HTR-8/SVneo (cell line): ENCODE results near the gene SULF2.

Experiments
- DNase-seq: peaks from one replicate; pipeline ENCODE4 v3.0.0; 2011; ENCODE audit warnings: low spot score, mixed read lengths; ENCODE audit not compliant: insufficient read length
- FAIRE-seq: peaks from 2 replicates; lab custom pipeline; 2011; peaks lifted over from hg19 to GRCh38; lab: Jason Lieb, UNC

Gene SULF2

DNA sequence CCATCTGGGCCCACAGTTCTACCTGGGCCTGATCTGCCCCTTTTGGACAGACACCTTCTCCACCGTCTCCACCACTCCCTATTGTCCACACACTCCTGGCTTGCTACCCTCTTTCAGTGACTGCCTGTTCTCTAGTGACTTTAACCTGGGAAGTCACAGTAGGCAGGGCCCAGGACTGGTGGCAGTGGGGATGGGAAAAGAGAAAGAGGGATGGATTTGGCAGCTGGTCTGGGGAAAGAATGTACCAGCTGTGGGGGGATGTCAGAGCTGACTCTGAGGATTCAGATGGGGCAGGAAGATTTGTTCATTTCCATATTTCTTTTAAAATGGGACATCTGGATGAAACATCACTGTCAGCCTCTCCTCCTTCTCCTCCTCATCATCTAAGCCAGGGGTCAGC, 85.5 kb downstream of the SULF2 start:
- DNase-seq (no peak), FAIRE-seq (no peak)

DNA sequence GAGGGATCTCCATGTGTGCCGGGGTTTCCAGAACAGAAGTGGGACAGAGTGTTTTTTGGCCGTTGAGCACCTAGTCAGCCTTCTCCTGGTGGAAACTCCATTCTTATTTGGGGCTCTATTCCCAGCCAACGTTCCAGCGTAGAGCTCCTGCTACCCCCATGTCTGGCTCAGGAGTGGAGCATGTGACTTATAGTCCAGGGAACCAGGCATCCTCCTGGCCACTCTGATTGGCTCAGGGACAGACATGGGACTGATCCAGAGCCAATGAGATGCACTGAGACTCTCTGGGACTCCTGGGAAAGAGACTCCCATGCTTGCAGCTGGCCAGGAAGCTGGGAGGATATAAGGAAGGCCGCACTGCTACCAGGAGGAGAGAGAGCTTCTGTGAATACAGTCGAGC, 87.1 kb downstream of the SULF2 start:
- FAIRE-seq (no peak), DNase-seq (no peak)

DNA sequence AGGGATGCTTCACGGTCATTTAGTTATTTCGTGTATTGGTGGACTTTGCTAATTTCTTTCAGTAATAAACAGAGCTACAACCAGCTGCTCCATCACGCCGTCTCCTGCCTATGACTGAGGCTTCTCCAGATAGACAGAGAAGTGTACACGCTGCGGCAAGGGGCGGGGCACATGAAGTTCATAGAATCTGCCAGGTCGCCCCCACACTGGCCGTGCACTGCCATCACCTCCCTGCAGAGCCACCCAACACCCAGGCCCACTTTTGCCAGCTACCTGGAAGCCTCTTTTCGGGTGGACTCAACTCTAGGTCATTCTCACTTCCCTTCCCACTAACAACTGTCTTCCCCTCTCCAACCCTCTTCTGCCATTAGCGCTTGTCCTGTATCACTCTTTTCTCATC, 88.4 kb downstream of the SULF2 start:
- FAIRE-seq (no peak), DNase-seq (no peak)

DNA sequence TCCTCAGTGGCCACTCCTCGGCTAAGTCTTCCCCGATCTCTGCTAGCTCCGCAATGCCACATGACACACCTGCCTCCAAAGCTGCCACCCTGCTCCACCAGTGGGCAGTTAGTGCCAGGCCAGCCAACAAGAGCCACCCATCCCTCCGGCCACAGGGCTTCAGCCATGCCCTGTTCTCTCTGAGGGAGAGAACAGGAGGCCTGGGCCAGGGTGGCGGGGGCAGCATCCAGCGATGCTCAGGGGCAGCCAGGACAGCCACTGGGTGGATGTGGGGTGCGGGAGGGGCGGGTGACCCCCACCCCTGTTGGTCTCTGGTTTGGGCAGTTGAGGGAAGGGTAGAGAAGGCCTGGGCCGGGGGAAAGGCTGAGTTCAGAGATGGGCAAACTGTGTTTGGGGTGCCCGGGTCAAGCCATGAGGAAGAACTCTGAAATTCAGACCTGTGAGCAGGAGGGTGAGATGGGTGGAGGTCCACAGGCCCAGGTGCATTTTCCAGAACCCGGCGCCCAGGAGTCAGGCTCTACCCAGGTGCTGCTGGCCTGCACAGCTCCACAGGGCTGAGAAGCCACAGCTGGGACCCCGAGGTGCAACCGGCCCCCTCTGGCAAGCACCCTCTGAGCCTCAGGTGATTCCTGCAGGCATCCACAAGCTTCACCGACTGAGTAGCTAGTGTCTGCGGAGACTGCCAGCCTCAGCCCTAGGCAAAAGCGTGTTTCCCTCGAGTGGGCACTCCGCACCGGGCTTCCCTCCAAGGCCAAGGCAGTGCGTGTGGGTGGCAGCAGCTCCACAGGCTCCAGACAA, 91.1 kb downstream of the SULF2 start:
- peak; percentile 72 for FAIRE-seq
- DNase-seq: no peak

DNA sequence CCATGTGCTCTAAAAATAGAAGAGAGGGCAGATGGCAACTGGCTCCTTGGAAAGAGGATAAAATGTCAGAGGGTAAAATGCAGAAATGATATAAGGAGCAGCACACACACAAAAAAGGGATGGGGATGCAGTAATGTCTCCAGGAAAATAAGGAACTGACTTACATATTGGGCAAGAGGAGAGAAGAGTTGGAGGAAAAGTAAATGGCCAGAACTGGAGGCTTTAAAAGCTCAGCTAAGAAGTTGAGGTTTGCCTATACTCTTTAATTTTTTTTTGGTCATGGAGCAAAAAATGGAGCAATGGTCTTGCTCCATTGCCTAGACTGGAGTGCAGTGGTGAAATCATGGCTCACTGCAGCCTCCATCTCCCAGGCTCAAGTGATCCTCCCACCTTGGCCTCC, 93.7 kb downstream of the SULF2 start:
- DNase-seq: no peak
- no peak for FAIRE-seq

DNA sequence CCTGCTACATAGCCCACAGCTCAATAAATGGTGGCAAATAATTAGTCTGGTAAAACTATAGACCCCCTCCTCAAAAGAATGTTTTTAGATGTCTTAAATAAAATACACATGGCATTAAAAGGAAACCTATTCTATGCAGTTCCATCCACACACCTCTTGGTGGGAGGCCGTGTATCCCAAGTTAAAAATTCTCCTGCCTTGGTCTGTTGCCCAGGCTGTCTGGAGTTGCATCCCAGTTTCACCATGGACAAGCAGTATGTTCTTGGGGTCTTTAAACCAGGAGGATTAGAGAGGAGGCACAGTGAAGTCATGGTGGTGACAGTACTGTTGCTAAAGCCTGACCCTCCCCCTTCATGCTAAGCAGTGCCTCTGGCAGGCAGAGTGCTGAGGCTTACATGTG, 95.5 kb downstream of the SULF2 start:
- DNase-seq (no peak), FAIRE-seq (no peak)

DNA sequence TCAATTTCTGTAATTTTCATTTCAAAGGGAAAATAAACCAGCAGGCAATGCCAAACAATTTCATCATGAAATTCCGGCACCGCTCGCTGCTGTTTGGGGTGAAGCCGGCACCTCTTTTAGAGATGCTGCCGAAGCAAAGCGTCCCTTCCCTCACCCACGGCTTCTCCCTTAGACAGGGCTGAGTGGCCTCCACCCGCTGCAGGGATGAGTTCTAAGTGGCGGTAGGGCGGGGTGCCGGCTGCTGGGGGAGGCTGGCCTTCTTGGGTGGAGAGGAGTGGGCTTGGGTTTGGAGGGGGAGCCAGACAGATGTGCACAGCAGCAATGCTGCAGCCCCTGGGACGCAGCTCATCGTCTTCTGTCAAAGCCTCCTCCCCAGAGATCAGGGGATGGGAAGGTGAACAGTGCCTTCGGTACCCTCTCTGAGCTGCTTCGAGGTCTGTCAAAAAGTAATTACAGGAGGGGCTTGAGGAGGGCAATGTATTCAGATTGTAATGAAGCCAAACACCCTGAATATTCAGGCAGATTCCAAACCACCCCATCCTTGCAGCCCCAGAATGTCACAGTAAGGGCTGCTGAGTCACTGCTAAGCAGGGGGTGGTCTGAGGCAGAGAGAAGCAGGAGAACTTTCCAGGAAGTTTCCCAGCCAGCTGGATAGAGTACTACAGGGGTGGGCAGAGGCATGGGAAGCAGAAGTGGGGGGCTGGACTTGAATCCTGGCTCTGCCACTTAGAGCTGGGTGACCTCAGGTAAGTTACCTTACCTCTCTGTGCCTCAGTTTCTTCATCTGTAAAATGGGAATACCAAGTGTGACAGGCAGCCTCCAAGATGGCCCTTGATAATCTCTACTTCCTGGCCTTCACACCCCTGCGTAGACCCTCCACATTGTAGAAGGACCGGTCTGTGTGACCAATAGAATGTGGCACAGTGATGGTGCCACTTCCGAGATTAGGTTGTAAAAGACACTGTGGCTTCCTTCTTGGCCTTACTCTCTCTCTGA, 96.6 kb downstream of the SULF2 start:
- DNase-seq (no peak), FAIRE-seq (peak; percentile 36)

DNA sequence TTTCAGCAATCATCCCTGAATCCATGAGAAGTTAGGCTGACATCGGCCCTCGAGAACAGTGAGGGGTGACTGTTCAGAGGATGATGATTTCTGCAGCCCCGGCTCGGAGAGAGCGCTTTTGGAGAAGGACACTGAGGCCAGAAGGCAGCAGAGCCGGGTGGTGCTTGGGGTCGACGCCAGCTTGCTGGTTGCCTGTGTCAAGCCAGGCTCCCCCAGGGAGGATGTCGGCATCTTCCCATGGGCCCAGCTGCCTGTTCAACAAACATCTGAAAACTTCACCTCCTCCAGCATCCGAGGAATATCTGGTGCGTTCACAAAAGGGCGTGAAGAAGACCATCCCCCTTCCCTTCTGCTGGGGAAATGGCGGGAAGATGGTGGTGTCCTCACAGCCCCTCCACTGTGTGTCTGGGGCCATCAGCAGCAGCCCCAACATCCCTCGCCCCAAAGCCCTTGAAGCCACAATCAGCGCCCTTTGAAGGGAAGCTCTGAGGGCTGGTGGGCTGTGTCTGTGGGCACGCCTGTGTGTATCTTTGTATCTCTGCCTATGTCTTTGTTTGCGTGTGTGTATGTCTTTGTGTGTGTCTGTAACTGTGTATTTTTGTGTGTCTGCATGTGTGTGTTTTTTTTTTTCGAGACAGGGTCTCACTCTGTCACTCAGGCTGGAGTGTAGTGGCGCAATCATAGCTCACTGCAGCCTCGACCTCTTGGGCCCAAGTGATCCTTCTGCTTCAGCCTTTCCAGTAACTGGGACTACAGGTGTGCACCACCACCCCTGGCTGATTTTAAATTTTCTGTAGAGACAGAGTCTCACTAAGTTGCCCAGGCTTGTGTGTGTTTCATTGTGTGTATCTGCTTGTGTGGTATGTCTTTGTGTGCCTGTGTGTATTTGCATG, 97.9 kb downstream of the SULF2 start:
- FAIRE-seq (peak; percentile 67), DNase-seq (no peak)

DNA sequence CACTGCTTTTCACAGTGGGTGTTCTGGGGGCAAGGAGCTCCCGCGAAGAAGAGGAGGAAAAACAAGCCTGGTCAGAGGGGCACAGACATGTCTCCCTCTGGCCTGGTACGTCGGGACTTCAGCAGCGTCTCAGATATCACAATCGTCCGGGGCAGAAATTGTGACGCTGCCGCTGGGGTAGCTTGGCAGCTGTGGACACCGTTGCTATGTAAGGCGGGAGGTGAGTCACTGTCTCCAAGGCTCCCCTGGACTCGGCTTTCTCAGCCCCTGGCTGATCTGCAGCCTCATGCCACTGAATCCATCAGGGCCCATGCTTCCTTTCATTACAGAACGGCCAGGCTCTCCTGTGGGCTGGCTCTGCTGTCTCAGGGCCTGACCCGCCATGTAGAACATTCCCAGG, 98.7 kb downstream of the SULF2 start:
- FAIRE-seq: peak; percentile 97
- DNase-seq: peak; percentile 89

DNA sequence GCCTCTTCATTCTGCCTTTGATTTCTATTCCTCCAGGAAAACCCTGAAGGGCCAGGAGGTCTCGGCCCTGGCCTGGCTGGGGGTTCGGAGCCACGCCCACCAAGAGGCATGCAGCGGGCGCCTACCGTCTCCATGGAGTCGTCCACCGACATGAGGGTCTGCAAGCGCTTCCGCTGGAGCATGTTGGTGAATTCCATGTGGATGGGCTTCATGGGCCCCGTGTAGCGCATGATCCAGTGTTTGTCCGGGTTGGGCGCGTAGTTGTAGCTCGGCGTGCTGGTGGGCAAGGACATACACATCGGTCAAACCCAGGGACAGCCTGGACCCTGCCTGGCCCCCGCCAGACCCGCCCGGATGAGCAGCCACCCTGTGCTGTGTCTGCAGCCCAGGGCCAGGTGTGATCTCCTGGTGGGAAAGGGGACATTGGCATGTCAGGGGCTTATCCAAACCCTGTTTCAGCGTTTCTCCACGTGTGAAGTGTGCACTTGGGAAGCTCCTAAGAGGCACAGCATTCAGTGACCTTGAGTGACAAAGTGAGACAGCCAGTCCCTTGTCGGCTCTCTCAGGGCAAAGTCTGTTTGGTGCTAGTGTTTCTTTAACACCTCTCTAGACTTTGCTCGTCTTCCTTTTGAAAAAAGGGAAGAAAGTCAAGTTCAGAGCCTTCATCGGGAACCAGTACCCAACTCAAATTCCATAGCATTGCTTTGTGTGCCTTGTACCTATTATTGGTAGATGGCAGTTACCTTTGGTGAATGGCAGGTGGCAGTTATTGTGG, 100.8 kb downstream of the SULF2 start:
- FAIRE-seq: peak; percentile 28

DNA sequence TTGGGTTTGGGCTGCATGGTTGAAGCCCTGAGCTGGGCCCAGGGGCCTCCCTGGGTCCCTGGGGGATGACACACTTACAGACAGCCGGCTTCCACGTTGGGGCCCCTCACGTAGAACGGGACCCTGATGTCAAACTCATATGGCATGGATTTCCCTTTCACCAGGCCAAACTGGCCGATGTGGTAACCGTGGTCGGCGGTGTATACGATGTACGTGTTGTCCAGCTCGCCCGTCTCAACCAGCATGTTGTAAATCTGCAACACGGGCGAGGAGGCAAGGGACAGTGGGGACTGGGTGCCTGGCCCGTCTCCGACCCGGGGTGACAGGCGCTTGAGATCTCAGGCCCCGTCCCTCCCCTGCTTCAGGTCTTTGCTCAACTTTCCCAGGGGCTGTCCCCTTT, 102.4 kb downstream of the SULF2 start:
- DNase-seq (no peak), FAIRE-seq (peak; percentile 90)

More for the DNA sequence above, 100.8 kb downstream of the SULF2 start:
- no peak for DNase-seq

DNA sequence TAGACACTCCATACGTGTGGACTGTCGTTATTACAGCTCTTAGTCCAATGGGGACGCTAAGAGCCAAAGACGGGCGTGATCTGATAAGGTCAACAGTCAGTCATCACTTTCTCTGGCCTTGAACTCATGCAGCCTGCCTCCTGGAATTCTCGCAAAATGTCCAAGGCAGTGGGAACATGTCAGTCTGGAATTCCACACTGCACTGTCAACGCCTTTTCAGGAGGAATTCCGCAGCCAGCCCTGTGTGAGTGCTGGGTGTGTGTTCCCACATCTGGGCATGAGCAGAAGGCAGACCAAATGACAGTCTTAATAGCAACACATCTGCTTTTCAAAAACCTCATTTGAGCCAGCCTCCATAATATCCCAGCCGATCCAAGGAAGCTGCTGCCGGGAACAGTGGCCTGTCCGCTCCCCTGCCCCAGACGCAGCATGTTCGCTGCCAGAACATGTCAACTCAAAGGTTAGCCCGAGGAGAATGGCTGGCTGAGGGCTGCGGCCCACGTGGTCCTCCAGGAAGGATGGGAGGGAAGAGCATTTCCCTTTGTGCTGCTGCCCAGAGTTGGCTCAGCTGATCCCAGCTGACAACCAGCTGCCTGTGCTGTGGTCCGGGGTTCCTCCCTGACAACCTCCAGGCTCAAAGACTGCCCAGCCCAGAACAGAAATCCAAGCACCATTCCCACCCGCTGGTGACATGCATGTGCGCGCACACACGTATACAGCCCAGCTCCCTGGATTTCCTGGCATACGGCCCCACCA, 103.1 kb downstream of the SULF2 start:
- DNase-seq: peak; percentile 58
- FAIRE-seq: peak; percentile 94

DNA sequence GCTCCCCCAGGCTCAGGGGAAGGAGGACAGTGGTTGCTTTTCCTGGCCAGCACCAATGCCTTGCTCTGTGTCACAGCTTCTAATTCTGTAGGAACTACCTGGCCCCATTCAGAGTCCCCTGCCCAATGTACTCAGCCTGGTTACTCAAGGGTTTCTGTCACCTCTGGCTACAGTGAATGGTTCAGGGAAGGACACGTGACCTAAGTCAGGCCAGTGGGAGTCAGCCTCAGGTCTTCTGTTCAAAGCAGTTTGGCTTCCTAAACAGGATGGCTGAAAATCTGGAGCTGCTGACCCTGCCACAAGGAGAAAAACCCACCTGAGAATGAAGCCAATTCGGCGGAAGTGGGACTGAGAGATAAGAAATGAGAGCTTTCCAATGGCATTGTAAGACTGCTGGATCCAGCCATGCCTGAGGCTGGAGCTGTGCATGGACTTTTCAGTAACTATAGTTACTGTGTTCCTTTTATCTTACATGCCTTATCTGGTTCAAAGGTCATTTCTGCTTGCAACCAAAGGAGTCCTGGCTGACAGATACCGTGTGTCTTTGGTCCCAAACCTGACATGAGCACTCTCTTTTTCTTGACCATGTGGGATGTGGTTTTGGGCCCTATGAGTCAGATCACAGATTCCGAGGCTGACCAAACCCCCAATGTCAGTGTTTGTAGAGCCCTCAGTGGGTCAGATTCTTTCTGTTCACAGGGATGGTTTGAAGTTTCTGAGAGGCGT, 104.3 kb downstream of the SULF2 start:
- FAIRE-seq: no peak
- no peak for DNase-seq

DNA sequence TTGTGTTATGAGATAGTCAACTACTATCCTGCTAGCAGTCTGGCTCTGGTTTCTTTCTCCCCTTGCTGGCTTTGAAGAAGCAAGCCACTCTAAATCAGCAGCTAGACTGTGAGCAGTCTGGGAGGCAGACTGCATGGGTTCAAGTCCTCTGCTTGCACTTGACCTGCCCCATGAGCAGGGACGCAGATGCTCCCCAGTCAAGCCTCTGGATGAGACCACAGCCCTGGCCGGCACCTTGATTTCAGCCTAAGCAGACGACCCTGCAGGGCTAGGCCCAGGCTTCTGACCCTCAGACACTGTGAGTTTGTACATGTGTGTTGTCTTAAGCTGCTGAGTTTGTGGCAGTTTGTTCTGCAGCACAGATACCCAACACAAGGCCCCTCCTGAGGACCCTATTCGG, 105.8 kb downstream of the SULF2 start:
- DNase-seq: no peak
- FAIRE-seq: no peak

DNA sequence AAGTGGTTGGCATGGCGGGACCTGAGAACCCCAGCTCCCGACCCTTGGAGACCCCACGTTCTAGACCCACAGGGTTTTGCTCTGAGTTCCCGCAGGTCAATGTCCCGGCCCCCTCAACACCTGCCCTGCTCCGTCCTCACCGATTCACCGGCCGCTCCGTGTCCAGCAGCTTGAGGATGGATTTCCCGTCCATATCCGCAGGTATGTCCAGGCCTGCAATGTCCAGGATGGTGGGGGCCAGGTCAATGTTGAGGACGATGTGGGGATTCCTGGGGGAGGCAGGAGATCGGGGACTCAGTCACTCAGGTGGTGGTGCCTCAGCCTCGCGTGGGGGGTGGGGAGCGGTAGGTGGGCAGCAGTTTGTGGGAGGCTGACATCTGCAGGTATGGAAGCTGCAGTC, 106.7 kb downstream of the SULF2 start:
- DNase-seq (no peak), FAIRE-seq (no peak)

DNA sequence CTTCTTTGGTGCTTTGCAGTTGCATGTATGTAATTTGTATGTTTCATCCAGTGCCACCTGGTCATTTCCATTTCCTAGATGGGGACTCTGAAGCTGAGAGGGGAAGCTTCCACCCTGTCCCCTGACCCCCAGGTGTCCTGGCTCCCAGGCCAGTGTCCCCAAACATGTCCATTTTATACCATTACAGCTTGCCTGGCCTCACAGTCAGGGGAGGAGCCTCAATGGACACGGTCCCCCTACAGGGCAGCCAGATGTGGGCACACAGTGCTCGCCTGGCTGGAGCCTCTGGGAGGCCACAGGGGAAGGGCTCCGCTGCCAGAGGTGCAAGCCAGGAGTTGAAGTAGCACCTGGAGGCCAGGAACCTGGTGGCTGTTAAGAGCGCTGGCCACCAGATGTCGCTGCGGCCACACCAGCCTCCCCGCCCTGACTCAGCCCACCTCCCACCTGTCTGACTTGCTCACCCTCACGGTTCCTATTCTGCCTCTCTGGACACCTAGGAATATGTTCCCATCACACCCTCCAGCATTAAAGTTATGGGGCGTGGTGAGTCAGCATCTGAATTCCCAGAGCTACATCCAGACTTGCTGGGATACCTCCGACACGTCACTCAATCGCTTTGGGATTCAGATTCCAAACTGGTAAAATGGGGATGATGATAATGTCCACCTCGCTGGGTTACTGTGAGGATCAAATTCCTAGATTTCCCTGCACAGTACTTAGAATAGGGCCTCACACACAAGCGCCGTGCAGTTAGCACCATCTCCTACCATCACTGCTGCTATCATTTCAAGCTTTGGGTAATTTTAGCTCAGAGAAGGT, 107.4 kb downstream of the SULF2 start:
- DNase-seq: peak; percentile 88
- peak; percentile 95 for FAIRE-seq

DNA sequence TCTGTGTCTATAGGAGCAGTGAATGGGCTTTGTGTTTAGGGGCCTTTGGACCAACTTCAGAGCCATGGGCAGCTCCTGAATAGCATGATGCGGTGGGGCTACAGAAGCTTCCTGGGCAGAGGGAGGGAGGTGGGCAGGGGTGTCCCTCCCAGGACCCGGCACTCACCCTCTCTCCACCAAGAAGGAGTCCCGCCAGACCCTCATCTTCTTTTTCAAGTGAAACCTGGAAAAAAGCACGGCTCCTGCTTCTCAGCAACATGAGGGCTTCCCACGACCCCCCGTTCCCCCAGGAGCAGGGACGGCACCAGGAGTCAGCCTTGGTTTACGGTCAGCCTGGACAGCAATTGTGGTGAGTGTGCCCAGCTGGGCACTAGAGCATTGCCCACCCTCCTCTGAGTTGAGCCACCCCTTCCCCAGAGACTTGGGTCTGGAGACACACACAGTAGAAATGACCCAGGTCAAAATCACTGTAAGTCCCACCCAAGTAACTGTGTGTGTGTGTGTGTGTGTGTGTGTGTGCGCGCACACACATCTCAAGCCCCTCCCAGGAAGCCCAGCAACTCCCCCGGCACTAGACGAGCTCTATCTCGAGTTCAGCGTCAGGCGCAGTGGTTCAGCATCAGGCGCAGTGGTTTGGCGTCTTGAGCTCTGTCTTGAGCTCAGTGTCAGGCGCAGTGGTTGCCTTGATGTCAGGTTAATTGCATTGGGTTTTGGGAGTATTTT, 108.2 kb downstream of the SULF2 start:
- no peak for DNase-seq
- FAIRE-seq: no peak
